ENCODE measurements around the gene FOXN1.

DNA sequence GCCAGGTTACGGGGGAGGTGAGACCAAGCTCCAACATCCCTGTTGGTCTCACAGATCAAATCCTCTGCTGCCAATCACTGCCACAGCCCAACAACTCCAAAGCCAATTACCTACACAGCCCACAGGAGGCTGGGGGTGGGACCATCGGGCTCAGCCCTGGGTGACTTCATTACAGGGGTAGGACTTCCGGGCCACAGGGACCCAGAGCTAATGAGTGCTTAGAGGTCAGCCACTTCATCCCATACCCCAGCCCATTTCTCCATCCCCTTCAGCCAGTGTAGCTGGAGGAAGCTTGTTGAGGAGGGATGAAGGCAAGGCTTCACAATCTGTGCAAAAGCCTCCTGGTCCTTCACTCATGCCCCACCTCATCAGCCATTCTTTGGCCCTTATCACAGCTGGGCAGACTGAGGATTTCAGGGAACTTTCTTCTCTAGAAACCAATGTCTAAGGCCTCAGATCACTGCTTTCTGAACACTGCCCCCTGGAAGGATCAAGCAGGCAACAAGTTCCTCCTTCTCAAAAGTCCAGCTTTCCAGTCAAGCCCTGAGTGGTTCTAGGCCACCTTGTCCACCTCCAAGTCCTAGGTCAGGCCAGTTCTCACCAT is 5.8 kb downstream of the FOXN1 start:
- TF ChIP-seq POLR2A (IDR thresholded peaks at IDR 0.05; ENCODE audit: low read depth, low read length) (no peak), POLR2AphosphoS5 (IDR thresholded peaks at IDR 0.05; ENCODE audit: low read depth, low read length) (no peak), TAF1 (IDR thresholded peaks at IDR 0.05; ENCODE audit: low read depth, low read length) (no peak), SPI1 (IDR thresholded peaks at IDR 0.05; ENCODE audit: low read depth, low read length) (no peak)

Measured in GM12891 (cell line).